ENCODE results near the gene KIRREL3.

DNA sequence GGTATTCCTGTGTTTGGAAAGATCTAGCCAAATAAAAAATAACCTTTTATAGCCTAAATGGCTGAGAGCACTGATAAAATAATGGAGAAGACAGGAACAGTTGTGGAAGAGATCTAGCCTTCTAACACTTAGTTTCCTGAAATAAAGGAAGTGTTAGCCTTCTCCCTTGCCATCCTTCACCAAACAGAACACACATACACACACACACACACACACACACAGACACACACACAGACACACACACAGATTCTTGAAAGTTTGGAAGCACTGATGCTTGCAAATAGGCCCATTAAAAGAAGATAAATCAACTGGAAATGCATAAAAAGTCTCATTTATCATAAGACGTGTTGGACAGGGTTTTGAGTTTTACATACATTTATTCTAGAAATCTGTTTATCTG, 37.5 kb downstream of the KIRREL3 start:
- TF ChIP-seq POLR2AphosphoS5 (IDR thresholded peaks at IDR 0.05) (no peak), POLR2A (IDR thresholded peaks at IDR 0.05) (no peak), EP300 (IDR thresholded peaks at IDR 0.05; ENCODE audit: low read depth) (no peak)
- TF ChIP-seq, protein P1, sequence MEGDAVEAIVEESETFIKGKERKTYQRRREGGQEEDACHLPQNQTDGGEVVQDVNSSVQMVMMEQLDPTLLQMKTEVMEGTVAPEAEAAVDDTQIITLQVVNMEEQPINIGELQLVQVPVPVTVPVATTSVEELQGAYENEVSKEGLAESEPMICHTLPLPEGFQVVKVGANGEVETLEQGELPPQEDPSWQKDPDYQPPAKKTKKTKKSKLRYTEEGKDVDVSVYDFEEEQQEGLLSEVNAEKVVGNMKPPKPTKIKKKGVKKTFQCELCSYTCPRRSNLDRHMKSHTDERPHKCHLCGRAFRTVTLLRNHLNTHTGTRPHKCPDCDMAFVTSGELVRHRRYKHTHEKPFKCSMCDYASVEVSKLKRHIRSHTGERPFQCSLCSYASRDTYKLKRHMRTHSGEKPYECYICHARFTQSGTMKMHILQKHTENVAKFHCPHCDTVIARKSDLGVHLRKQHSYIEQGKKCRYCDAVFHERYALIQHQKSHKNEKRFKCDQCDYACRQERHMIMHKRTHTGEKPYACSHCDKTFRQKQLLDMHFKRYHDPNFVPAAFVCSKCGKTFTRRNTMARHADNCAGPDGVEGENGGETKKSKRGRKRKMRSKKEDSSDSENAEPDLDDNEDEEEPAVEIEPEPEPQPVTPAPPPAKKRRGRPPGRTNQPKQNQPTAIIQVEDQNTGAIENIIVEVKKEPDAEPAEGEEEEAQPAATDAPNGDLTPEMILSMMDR (IDR thresholded peaks at IDR 0.05), result no peak
